Ishikawa (cell line): ENCODE results near the gene MAN1A2.

Source experiments
- CEBPB ChIP-seq: IDR thresholded peaks from 2 replicates; pipeline ENCODE4 v1.6.1; 2012
- CREB1 ChIP-seq: IDR thresholded peaks from 2 replicates; pipeline ENCODE4 v1.6.1; 2012; ENCODE audit warnings: low read depth
- EGR1 ChIP-seq: IDR thresholded peaks from 2 replicates; pipeline ENCODE4 v1.6.1; 2012
- EP300 ChIP-seq: IDR thresholded peaks from 2 replicates; pipeline ENCODE4 v1.6.1; 2012; ENCODE audit warnings: borderline replicate concordance
- FOXM1 ChIP-seq: IDR thresholded peaks from 2 replicates; pipeline ENCODE4 v1.6.1; 2012; ENCODE audit warnings: low read depth, borderline replicate concordance
- NFIC ChIP-seq: IDR thresholded peaks from 2 replicates; pipeline ENCODE4 v1.6.1; 2012
- RAD21 ChIP-seq: IDR thresholded peaks from 2 replicates; pipeline ENCODE4 v1.6.1; 2012; ENCODE audit warnings: low read depth
- TAF1 ChIP-seq: IDR thresholded peaks from 2 replicates; pipeline ENCODE4 v1.6.1; 2012; ENCODE audit warnings: low read depth, mild to moderate bottlenecking
- TCF12 ChIP-seq: IDR thresholded peaks from 2 replicates; pipeline ENCODE4 v1.6.1; 2012; ENCODE audit warnings: low read depth
- TEAD4 ChIP-seq: IDR thresholded peaks from 2 replicates; pipeline ENCODE4 v1.6.1; 2012
- YY1 ChIP-seq: IDR thresholded peaks from 2 replicates; pipeline ENCODE4 v1.6.1; 2012; ENCODE audit warnings: low read depth
- ZBTB7A ChIP-seq: IDR thresholded peaks from 2 replicates; pipeline ENCODE4 v1.6.1; 2012; ENCODE audit warnings: low read depth
- TF ChIP-seq, protein P1 (sequence below): IDR thresholded peaks from 2 replicates; pipeline ENCODE4 v1.6.1; 2012
- TF ChIP-seq, protein P2 (sequence below): IDR thresholded peaks from 2 replicates; pipeline ENCODE4 v1.6.1; 2012
- TF ChIP-seq, protein P3 (sequence below): IDR thresholded peaks from 2 replicates; pipeline ENCODE4 v1.6.1; 2012; ENCODE audit warnings: low read depth, mild to moderate bottlenecking

The MAN1A2 gene

DNA sequence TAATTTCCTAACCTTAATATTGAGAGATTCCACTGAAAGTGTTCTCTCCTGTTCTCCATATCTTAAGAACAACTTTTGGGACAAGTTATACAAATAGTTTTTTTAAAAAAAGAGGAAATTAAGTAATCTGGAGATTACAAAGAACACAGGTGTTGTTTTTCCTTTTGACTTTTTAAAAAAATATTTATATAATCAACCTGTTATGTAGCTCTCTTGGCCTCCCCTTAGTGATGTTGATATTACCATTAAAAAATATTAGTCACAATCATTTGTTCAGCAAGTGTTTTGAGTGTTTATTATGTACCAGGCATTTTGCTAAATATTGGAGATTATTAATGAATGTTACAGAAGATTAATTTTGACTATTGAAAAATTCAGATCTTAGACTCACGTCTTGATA lies 8.1 kb downstream of the MAN1A2 start:
- TF ChIP-seq, protein P1, sequence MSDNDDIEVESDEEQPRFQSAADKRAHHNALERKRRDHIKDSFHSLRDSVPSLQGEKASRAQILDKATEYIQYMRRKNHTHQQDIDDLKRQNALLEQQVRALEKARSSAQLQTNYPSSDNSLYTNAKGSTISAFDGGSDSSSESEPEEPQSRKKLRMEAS: no peak
- TF ChIP-seq EGR1 (no peak), FOXM1 (no peak)
- TF ChIP-seq, protein P2, sequence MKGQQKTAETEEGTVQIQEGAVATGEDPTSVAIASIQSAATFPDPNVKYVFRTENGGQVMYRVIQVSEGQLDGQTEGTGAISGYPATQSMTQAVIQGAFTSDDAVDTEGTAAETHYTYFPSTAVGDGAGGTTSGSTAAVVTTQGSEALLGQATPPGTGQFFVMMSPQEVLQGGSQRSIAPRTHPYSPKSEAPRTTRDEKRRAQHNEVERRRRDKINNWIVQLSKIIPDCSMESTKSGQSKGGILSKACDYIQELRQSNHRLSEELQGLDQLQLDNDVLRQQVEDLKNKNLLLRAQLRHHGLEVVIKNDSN: no peak

DNA sequence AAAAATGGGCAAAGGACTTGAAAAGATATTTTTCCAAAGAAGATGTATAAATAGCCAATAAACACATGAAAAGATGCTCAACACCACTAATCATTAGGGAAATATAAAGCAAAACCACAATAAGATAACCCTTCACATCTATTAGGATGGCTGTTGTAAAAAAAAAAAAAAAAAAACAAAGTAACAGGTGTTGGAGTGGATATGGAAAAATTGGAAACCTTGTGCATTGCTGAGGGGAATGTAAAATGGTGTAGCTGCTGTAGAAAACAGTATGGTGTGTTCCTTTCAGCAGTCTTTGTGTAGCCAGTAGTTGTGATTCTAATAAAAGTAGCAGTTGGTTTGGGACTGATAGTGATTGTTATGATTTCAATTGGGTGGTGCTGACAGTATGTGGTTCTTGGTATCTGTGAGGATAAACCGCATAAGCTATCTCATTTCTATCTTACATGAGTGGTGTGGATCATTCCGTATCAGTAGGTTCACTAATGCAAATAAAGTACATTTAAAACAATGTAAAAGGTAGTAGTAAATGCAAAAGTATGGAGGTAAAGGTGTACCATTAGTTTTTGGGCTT lies 19.9 kb downstream of the MAN1A2 start:
- TF ChIP-seq, protein P1: no peak
- no peak for TF ChIP-seq EP300

DNA sequence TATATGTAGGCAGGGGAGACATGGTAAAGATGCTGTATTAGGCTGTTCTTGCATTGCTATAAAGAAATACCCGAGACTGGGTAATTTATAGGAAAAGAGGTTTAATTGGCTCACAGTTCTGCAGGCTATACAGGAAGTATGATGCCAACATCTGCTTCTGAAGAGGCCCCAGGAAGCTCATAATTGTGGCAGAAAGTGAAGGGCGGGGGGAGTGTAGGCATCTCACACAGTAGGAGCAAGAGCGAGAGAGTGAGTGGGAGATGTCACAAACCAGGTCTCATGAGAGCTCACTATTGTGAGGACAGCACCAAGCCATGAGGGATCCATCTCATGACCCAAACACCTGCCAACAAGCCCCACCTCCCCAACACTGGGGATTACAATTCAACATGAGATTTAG lies 21.1 kb downstream of the MAN1A2 start:
- TF ChIP-seq ZBTB7A (no peak), TAF1 (no peak), EP300 (no peak), NFIC (no peak), FOXM1 (no peak), YY1 (no peak), CEBPB (no peak)
- TF ChIP-seq, protein P3, sequence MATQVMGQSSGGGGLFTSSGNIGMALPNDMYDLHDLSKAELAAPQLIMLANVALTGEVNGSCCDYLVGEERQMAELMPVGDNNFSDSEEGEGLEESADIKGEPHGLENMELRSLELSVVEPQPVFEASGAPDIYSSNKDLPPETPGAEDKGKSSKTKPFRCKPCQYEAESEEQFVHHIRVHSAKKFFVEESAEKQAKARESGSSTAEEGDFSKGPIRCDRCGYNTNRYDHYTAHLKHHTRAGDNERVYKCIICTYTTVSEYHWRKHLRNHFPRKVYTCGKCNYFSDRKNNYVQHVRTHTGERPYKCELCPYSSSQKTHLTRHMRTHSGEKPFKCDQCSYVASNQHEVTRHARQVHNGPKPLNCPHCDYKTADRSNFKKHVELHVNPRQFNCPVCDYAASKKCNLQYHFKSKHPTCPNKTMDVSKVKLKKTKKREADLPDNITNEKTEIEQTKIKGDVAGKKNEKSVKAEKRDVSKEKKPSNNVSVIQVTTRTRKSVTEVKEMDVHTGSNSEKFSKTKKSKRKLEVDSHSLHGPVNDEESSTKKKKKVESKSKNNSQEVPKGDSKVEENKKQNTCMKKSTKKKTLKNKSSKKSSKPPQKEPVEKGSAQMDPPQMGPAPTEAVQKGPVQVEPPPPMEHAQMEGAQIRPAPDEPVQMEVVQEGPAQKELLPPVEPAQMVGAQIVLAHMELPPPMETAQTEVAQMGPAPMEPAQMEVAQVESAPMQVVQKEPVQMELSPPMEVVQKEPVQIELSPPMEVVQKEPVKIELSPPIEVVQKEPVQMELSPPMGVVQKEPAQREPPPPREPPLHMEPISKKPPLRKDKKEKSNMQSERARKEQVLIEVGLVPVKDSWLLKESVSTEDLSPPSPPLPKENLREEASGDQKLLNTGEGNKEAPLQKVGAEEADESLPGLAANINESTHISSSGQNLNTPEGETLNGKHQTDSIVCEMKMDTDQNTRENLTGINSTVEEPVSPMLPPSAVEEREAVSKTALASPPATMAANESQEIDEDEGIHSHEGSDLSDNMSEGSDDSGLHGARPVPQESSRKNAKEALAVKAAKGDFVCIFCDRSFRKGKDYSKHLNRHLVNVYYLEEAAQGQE: no peak
- TF ChIP-seq, protein P2: no peak
- TF ChIP-seq, protein P1: no peak

DNA sequence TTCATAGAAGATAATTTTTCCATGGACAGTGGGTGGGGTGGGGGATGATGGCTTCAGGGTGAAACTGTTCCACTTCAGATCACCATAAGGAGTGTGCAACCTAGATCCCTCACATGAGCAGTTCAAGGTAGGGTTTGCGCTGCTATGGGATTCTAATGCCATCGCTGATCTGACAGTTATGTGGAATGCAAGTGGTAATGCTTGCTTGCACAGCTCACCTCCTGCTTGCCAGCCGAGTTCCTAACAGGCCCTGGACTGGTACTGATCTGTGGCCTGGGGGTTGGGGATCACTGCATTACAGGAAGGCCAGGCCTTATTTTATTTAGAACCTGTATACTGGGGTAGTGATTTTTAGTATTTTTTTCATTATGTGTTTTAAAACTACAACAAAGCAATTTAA lies 22.0 kb downstream of the MAN1A2 start:
- TF ChIP-seq, protein P3: no peak
- no peak for TF ChIP-seq FOXM1
- TF ChIP-seq, protein P2: no peak
- TF ChIP-seq CREB1: no peak
- no peak for TF ChIP-seq TEAD4
- no peak for TF ChIP-seq TCF12
- no peak for TF ChIP-seq EP300
- no peak for TF ChIP-seq RAD21
- TF ChIP-seq YY1: no peak

DNA sequence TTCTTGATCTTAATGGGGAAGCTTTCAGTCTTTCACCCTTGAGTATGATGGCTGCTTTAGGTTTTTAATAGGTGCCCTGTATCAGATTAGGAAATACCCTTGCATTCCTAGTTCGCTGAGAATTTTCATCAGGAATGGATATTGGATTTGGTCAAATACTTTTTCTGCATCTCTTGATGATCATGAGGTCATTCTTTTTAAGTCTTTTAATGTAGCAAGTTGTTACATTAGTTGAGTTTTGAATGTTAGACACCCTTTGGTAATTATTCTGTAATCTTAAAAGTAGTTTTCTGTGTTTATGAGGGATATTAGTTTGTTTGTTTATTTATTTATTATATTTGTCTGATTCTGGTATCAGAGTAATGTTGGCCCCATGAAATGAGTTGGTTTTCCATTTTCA lies 22.5 kb downstream of the MAN1A2 start:
- TF ChIP-seq TEAD4 (no peak), TCF12 (no peak), RAD21 (no peak), NFIC (no peak), YY1 (no peak), CEBPB (no peak), ZBTB7A (no peak), TAF1 (no peak), FOXM1 (no peak), CREB1 (no peak), EP300 (no peak), EGR1 (no peak)
- TF ChIP-seq, protein P1: no peak
- TF ChIP-seq, protein P2: no peak
- TF ChIP-seq, protein P3: no peak
